ENCODE results near the gene GNAO1.

GNAO1 gene

GRCh38 chr16:56198755-56199114 lies 7.4 kb downstream of the GNAO1 start:
- DNase-seq = no peak

GRCh38 chr16:56199164-56199563 lies 7.9 kb downstream of the GNAO1 start:
- no peak for DNase-seq

DNA sequence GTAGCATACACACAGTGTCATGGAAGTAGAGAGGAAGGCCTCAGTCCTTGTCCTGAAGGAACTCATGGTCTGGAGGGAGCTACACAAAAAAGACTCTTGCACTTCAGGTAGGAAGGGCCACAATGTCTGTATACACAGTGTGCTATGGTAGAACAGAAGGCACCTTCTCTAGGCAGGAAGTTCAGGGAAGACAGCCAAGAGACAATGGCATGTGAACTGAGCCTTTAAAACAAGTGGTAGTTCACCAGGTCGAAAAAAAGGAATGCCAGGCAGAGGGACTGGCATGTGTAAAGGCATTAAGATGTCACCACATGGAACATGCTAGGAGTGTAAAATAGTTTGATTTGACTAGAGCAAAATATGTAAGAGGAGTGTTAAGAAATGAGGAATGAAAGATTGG lies 9.7 kb downstream of the GNAO1 start:
- no peak for DNase-seq

GRCh38 chr16:56202036-56202435 lies 10.7 kb downstream of the GNAO1 start:
- no peak for DNase-seq

GRCh38 chr16:56203052-56203451 lies 11.8 kb downstream of the GNAO1 start:
- DNase-seq = no peak

DNA sequence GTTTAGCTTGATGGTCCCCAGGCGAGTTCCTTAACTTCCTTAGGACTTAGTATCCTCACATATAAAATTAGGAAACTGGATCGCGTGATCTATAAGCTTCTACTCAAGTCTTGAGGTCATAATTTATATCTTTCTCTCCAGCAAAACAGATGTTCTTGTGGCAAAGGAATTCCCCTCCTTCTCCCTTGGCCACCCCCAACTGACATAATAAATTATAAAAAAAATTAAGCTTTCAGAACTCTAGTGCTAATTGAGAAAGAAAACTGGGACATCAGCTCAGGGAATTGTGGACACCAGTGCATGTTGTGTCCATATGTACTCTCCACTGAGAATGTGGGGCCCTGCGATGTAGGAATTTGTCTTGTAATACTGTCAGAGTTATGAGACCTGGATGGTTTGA lies 13.5 kb downstream of the GNAO1 start:
- no peak for DNase-seq

DNA sequence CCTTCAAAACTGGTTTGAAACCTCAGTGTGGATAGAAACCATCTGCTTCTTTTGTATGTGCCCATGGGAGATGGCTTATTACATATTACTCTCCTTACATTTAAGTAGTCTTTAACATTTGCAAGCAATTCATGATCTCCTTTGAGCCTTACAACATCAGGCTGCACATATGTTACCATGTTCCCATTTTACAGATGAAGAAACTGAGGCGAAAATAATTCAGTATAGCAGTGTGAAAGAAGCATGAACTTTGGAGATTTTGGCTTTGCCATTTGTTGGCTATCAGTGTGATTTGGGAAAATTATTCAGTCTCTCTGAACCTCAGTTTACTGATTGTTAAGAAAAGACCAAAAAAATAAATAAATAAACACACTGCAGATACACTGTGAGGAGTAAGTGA lies 15.7 kb downstream of the GNAO1 start:
- DNase-seq = no peak

DNA sequence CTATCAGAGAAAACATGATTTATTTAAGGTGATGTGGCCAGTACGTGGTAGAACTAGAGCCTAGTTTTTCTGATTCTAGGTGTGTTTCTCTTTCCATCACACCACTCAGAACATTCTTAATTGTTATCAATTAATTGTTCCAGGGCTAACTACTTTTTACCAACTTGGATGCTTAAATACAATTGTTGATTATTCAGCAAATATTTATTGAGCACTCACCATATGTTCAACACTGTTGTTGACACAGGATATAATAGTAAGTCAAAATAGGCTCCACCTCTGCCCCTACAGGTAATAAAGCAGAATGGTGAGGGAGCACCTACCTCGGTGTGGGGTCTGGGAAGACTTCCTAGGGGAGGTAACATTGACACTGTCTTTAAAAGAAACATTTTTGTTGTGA lies 16.1 kb downstream of the GNAO1 start:
- DNase-seq = no peak

- DNase-seq = no peak
Measured at GRCh38 chr16:56211435-56211981, 20.2 kb downstream of the GNAO1 start.

DNA sequence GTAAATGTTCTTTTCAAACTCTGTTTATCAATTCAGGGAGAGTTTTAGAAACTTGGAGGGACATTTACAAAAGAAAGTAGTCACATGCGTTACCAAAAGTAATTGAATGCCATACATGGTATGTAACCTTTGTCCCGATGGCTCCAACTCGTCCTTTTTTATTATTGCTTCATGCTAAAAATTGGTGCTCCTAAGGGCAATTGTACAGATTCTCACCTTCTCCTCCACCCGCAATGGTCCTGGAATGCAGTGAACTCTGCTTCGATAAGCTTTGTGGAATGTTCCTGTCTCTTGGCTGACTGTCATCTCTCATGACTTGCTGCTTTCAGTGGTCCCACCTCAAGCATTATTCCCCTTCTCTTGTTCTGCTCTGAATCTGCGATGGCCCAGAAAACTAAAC lies 20.9 kb downstream of the GNAO1 start:
- DNase-seq = no peak

DNA sequence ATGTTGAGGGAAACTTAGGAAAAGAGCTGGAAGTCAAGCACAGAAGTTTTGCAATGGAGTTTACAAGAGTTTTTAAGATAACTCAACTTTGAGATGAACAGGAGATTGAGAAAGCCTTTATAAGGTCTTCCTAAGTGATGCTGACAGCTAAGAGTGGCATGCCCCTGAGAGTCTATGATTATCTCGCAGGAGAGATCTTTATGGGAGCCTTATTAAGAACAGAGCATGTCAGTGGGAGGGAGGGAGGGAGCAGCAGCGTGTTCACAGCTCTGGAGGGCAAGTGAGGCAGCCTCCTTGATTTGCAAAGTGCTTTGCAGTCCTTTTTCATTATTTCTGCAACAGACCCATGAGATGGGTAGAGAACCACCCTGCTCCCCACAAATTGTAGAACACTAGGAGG lies 30.7 kb downstream of the GNAO1 start:
- DNase-seq = no peak

GRCh38 chr16:56222474-56222997 lies 31.2 kb downstream of the GNAO1 start:
- no peak for DNase-seq

- DNase-seq = no peak
Measured at GRCh38 chr16:56225017-56225742, 33.9 kb downstream of the GNAO1 start.

GRCh38 chr16:56226187-56226586 lies 34.9 kb downstream of the GNAO1 start:
- no peak for DNase-seq

DNA sequence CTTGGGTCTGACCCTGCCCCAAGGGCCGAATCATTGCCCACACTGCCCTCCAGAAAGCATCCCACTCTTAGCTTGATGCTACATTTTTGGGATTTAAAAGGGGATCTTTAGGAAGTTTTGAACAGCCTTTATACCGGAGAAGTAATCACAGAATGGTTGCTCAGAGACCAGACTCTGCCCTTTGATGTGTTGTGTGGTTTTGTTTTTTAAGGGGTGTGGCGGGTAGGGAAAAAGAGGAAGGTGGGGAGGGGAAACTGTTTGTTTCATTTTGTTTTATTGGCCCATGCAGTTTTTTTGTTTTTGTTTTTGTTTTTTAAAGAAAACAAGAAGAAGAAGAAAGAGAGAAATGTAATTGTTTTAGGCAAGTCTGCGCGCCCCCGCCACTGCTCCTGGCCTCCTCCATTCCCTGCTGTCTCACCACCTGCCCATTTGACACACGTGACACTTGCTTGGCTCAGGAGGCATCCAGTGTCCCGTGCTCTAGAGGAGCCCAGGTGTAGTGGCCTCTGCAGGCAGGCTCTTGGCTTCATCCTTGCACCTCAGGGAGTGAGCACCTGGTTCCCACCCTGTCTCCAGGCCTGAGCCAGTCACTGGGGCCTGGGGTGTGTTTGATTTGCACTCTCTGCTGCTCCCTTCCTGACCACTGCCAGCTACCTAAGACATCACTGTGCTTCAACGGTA lies 35.7 kb downstream of the GNAO1 start:
- DNase-seq = no peak

- DNase-seq = no peak
Measured at GRCh38 chr16:56227936-56228335, 36.6 kb downstream of the GNAO1 start.

DNA sequence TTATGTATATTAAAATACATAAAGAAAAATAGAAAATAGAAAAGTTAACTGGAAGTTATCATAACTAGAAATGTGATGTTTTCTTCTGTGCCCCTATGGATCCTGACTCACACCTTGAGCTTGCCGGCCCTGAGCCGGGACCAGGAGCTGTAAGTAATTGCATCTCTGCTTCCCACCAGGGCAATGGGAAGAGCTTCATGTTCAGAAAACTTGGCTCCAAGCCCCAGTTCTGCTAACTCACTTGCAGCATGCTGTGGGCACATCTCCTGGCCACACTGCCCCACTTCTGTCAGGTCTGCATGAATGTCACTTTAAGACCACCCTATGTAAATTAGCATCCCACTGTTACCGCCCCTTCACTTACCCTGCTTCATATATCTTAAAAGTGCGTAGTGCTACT lies 37.2 kb downstream of the GNAO1 start:
- DNase-seq = no peak

- DNase-seq = no peak
Measured at GRCh38 chr16:56233795-56234566, 42.7 kb downstream of the GNAO1 start.

DNA sequence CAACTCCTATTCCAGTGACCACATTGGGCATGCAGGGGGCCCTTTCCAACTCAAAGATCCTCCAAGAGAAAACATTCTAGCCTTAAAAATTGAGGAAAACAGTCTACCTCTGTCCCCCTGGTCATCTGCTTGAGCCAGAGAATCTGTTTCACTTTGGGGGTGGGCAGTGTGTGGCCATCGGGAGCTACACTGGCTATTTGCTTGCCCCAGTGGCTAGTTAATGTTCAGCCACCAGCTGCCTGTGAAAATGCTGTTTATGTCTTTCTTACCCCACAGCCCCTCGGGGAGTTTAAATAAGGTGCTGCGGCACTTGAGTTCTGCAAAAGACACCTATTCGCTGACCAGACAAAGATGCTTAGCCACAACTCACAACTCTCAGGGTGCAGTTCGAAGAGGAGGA lies 43.4 kb downstream of the GNAO1 start:
- no peak for DNase-seq

DNA sequence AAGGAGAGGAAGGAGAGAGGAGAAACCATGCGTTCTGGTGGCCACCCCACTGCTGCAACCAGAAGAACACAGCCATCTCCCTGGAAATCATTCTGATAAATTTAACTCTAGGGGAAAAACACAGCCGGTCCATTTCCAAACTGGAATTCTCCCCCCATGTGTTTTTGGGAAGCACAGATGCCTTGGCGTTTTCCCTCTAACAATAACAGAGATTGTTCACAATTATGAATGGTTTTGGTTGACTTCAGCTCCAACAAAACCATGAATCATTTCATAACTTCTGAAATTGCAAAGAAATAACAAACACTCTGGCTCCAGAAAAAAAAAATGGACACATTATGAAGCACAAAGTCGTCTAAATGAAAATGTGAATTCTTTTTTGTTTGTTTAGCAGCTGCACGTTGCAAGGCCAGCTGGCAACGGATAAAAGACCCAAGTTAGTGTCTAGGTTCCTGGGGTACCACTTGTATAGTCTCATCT lies 46.2 kb downstream of the GNAO1 start:
- DNase-seq = no peak

GRCh38 chr16:56238188-56238587 lies 46.9 kb downstream of the GNAO1 start:
- no peak for DNase-seq

GRCh38 chr16:56241596-56241995 lies 50.3 kb downstream of the GNAO1 start:
- no peak for DNase-seq

DNA sequence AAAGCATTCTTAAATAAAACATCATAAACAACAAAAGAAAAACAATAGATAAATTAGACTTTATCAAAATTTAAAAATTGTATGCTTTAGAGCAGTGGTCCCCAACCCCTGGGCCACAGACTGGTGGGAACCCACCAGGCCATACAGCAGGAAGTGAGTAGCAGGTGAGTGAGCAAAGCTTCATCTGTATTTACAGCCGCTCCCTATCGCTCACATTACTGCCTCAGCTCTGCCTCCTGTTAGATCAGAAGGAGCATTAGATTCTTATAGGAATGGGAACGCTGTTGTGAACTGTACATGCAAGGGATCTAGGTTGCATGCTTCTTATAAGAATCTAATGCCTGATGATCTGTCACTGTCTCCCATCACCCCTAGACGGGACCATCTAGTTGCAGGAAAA lies 51.5 kb downstream of the GNAO1 start:
- no peak for DNase-seq
